ENCODE measurements around the gene NELL1.

Gene NELL1

DNA sequence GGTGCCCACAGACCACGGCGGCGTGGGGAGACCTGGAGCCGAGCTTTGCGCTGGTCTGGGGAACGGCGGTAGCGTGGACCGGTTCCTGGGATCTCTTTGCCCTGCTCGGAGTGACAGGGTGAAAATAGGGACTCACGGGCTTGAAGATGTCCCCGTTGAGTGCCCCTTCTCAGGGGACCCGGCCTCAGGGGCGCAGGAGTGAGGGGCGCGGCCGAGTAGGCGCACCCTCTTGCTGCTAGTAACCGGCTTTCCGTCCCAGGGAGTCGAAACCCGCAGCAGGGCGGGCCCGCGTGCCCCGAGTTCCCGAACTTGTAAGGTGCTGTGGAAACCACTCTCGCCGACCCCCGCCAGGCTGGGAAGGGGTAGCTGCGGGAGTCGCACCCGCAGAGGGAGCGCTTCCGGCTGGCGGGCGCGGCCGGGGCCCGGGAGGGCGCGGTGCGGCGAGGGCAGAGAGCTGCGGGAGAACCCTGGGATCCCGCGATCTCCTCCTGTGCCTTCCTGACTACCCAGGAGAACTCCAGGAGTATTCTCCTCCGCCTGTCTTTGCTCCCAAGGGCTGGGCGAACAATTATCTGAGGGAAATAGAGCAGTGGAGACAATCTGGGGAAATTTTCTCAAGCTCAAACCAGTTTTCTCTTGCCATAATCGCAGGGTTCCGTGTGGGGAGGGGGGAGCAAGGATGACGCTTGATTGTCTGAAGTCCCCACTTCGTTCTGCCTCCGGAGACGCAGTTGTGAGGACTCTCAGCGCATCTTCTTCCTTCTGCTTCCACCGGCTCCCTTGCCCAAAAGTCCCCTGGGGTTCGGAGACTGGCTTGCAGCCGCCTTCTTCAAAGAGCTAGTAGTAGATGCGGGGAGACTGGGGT, 666 bp downstream of the NELL1 start:
- peak in 1 of 2 experiments; percentile 29 for DNase-seq

DNA sequence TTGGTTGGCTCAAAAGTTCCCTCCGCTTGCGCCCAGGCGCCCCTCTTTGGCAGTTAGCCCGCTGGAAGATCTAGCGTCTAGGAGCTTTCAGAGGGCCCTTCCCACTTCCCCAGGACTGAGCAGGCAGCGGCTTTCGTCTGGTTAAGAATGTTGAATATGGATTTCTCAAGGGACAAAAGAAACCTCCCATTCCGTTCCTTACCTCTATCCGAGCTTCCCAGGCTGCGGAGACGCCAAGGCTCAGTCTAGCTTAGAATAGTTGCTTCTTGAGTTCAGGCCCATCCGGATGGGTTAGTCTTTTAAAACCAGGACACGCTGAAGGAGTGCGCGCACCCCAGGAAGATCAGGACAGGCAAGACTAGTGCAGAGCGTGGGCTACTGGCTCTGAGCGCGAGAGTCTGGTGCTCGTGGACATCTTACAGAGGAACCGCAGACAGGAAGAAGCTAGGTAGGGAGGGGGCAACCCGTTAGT, 1.6 kb downstream of the NELL1 start:
- no peak for DNase-seq

DNA sequence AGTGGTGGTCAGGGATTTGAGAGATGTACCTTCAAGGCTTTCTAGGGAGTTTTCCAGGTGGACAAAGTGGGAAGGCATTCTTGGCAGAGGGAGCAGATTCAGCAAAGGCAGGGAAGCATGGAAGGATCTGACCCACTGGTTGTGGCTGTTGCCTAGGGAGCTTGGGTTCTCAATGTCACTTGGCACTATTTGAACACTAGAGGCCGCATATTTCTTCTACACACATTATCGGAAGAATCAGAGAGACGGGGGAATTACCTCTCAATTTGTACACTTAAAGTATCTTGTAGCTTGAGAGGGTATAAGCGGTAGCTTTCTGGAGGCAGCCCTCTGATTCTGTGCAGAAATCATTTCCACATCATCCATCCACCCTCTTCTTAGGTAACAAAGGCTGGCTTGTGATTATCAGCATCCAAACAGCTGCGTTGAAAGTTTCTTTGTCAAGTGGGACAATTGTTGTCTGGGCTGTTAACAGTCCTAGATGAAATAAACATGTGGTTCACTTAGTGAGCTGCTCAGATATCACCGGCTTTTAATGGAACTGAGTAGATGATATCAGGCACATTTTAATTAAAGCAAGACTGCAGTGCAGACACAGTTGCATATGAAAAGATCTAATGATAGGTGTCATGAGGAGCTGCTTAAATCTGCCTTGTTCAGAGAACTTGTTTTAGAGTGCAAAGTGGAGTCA, 2.6 kb downstream of the NELL1 start:
- DNase-seq, result peak; percentile 46 to 61

DNA sequence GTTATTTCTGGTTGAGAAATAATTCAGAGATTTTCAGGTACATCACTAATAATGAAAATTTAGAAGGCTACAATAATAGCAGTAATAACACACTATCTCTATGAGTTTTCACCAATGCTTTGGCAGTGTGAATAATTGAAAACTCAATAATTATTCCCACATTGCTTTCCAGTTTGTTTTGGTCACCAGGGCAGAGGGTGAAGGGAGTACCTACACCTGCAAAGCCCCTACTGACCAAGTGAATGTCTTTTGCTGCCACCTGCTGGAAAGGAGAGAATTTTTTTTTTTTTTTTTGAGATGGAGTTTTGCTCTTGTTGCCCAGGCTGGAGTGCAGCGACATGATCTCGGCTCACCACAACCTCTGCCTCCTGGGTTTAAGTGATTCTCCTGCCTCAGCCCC, 3.2 kb downstream of the NELL1 start:
- DNase-seq, result peak; percentile 53 to 56

- DNase-seq, result no peak
Measured at GRCh38 chr11:20676658-20677057, 7.3 kb downstream of the NELL1 start.

DNA sequence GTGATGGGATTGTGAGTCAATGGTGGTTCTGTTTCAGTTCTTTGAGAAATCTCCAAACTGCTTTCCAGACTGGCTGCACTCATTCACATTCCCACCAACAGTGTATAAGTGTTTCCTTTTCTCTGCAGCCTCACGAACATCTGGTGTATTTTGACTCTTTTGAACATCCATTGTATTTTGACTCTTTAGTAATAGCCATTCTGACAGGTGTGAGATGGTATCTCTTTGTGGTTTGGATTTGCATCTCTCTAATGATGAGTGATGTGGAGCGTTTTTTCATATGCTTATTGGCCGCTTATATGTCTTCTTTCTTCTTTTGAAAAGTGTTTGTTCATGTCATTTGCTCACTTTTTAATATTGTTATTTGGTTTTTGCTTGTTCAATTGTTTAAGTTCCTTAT, 19.4 kb downstream of the NELL1 start:
- peak in 1 of 2 experiments; percentile 52 for DNase-seq

DNA sequence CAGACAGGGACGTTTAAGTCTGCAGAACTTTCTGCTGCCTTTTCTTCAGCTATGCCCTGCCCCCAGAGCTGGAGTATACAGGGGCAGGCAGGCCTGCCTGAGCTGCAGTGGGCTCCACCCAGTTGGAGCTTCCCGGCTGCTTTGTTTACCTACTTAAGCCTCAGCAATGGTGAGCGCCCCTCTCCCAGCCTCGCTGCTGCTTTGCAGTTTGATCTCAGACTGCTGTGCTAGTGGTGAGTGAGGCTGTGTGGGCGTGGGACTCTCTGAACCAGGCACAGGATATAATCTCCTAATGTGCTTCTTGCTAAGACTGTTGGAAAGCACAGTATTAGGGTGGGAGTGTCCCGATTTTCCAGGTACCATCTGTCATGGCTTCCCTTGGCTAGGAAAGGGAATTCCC, 38.5 kb downstream of the NELL1 start:
- no peak for DNase-seq

DNA sequence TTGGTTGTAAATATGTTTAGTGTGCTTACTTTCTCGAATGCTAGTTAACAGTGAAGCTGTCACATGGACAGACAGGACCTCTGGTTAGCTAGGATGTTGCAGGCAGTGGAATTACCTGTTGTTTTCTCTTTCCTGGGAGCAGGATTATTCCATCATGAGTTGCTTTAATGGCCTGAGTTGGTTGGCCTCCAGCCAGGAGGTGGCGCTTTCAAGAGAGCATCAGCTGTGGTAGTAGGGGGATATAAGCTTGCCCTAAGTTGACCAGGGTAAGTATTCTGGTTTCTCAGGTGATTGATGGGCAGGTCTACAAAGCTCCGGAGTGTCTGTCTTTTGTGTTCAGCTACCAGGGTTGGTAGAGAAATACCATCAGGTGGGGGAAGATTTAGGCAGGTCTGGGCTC, 43.5 kb downstream of the NELL1 start:
- no peak for DNase-seq

- DNase-seq, result no peak
Measured at GRCh38 chr11:20715464-20715863, 46.1 kb downstream of the NELL1 start.

- DNase-seq, result no peak
Measured at GRCh38 chr11:20715931-20716330, 46.5 kb downstream of the NELL1 start.

DNA sequence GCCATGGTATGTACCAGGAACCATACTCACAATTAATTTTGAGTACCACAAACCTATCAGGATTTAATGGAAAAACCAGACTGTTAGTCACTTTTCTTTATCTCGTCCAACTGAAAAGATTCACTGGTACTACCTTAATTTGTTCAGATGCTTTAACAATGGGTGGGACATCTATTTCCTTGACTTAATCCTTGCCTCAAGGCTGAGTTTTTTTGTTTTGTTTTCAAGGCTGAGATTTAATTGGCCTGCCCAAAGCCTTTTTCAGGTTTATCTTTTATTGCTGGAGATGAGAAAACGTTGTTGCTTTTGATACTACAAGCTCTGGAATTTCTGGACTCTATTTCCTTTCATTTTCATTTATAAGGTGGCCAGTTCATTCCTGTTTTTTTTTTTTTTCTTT, 50.4 kb downstream of the NELL1 start:
- no peak for DNase-seq

GRCh38 chr11:20723366-20723765, 54.0 kb downstream of the NELL1 start:
- DNase-seq, result no peak

- DNase-seq, result no peak
Measured at GRCh38 chr11:20729597-20730105, 60.3 kb downstream of the NELL1 start.

DNA sequence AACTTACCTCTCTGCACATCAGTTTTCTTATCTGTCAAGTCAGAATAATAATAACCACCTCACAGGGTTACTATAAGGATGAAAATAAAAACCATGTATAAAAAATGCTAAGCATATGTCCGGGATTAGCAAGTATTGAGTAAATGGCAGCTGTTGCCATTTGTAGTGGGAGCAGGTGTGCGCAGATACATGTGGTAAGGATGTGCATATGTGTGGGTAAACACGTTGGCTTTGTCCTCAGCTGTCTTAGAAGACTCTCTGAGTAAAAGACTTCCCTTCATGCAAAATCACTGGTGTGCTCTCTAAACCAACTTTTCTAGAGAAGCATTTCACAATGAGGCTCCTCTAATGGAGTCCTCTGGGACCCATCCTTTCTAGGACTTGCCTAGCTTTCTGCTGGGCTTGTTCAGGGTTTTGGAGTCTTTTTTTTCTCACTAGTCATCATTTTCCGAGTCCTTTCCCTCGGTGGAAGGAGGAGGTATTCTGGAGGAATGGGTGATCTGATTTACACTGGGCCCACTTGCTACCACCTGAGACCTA, 62.4 kb downstream of the NELL1 start:
- DNase-seq, result no peak

DNA sequence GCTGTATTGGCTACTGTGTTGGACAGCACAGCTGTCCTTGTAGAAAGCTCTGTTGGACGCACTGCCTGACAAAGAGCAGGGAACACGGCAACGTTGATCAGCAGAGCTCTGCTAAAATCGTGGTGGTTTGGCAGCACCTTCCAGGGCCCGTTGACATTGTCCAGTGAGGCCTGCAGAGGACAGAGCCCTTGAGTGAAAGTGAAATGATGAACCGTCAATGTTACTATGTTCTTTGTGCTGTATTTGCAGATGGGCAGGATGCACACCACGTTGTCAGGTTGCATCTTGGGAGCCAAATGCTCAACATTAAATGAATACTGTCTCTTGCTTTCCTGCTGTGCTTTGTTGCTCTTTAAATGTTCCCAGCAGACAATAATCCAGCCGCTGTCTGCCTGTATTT, 69.7 kb downstream of the NELL1 start:
- DNase-seq, result no peak

DNA sequence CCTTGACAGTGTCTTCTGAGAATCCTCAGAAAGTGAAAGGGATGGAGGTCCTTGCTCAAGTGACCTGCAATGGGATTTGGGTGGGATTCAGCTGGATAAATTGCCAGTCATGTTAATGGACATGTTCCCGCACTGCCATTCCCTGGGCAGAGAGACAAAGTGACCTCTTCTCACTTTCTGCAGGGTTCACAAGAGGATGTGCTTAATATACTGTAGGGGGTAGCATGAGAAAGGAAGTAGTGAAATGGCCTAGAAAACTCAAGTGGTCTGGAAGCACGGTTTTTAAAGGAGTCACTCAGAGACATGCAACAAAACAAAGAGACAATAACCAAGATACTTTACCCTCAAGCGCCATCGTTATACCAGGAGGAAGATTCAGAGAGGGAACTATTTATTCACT, 70.2 kb downstream of the NELL1 start:
- no peak for DNase-seq

DNA sequence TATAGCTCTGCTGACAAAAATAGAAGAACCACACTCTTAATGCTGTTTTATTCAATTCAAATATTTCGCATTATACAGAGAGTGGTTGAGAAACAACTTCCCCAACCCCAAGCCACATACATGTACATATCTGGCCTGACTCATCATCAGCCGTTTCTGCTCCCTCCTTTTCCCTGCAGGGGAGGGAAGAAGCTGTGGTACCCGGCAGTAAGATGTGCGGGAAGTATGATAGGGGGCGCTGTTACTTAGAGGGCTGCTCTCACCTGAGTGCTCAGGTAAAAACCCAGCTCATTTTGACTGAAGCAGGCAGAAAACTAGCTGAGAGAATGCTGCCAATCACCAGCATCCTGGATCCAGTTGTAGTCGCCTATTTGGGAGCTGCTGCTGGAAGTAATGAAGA, 85.5 kb downstream of the NELL1 start:
- DNase-seq, result peak in 1 of 2 experiments; percentile 33

GRCh38 chr11:20759541-20759940, 90.2 kb downstream of the NELL1 start:
- DNase-seq, result no peak

DNA sequence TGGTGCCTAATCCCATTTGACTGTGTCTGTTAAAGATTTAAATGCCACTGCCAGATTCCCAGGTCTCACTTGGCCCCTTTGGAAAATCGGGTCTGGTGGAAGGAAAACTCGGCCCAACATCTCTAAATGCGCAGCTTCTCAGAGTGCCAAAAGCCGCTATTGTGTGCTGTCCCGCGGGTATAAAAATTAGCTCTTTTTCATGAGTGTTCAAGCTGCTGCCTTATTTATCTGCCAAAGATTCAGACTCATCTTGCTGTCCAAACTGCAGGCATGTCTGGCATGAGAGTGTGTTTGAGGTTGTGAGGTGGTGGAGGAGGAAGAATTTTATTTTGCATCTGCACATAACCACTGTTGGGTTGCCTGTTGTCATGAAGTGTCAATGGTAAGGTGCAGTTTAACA, 91.4 kb downstream of the NELL1 start:
- no peak for DNase-seq

- DNase-seq, result peak; percentile 91 to 96
Measured at GRCh38 chr11:20762116-20762844, 92.9 kb downstream of the NELL1 start.

- DNase-seq, result peak in 1 of 2 experiments; percentile 60
Measured at GRCh38 chr11:20762980-20763379, 93.6 kb downstream of the NELL1 start.

DNA sequence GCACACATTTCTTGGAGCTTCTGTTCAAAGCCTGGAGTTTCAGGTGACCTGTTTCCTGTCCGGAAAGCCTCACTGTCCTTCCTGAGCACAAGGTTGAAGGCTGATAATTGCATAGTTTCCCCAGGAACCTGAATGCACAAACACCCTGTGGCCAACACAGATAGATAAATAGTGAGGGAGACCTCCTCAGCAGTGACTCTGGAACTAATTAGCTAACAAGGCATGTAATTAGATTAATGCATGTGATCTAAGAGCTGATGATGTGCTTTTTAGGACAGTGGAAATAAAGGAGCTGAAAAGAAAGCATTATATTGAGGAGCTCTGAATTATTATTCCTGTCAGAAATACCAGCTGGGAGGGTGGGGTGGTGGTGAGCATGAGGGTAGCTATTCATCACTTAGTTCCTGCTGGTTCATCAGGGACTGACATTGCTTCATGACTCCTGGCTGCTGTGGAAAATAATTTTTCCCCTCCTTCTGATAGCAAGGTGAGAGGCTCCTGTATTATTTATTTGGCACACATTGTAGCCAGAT, 101.1 kb downstream of the NELL1 start:
- no peak for DNase-seq

- no peak for DNase-seq
Measured at GRCh38 chr11:20771026-20771425, 101.6 kb downstream of the NELL1 start.
